ENCODE results near the gene AAMP. TPM values are rescaled to one million over a fixed set of nuclear protein-coding genes. Genes with fewer than 3 reads are reported as not detected.
"Not testable (repeated sequence)": the region's sequence is repeated elsewhere in the genome, so short reads cannot be mapped to it uniquely, and the experiment has no call there.

Gene AAMP
- total RNA-seq, 4 donors from 2014 or later, result 97.8 to 163 (median 131) TPM

DNA sequence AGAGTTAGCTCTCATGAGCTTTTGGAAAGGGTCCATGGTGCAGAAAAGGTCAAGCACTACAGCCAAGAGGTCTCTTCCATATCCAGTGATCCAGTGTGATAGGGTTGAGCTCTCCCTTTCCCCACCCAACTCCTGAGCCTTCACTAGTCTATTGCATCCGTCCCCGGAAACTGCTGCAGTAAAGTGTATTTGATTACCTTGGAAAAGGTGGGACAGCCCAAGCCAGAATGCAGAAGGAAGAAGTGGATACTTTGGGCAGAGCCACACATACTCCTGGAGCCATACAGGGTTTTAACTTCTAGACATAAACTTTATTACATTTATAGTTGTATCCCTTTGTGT lies 3.9 kb upstream of the AAMP start:
- Histone ChIP-seq H3K4me1 (peaks cover 3 to 69% (median 23%) of the 10 kb centered on the region in 3 donors), H3K36me3 (peaks cover 0 to 55% of the 10 kb centered on the region in 2 donors), H3K4me3 (no peak overlapping the region), H3K9me3 (no peaks in the 10 kb centered on the region), H3K27ac (peak overlapping the region in 3 of 4 donors; percentile 62 to 80 (median 79)), H3K27me3 (no peaks in the 10 kb centered on the region)
- 35 to 83% methylated on average over 2 of the region's 2 CpGs for WGBS, 2 donors (ENCODE audit: low coverage in 1 of 2)
- TF ChIP-seq POLR2AphosphoS5 (IDR thresholded peaks at IDR 0.05) (no peak), EP300 (IDR thresholded peaks at IDR 0.05) (no peak), POLR2A (IDR thresholded peaks at IDR 0.05) (no peak)
- TF ChIP-seq, protein P1, sequence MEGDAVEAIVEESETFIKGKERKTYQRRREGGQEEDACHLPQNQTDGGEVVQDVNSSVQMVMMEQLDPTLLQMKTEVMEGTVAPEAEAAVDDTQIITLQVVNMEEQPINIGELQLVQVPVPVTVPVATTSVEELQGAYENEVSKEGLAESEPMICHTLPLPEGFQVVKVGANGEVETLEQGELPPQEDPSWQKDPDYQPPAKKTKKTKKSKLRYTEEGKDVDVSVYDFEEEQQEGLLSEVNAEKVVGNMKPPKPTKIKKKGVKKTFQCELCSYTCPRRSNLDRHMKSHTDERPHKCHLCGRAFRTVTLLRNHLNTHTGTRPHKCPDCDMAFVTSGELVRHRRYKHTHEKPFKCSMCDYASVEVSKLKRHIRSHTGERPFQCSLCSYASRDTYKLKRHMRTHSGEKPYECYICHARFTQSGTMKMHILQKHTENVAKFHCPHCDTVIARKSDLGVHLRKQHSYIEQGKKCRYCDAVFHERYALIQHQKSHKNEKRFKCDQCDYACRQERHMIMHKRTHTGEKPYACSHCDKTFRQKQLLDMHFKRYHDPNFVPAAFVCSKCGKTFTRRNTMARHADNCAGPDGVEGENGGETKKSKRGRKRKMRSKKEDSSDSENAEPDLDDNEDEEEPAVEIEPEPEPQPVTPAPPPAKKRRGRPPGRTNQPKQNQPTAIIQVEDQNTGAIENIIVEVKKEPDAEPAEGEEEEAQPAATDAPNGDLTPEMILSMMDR (IDR thresholded peaks at IDR 0.05), result no peak
- no peak for ATAC-seq

DNA sequence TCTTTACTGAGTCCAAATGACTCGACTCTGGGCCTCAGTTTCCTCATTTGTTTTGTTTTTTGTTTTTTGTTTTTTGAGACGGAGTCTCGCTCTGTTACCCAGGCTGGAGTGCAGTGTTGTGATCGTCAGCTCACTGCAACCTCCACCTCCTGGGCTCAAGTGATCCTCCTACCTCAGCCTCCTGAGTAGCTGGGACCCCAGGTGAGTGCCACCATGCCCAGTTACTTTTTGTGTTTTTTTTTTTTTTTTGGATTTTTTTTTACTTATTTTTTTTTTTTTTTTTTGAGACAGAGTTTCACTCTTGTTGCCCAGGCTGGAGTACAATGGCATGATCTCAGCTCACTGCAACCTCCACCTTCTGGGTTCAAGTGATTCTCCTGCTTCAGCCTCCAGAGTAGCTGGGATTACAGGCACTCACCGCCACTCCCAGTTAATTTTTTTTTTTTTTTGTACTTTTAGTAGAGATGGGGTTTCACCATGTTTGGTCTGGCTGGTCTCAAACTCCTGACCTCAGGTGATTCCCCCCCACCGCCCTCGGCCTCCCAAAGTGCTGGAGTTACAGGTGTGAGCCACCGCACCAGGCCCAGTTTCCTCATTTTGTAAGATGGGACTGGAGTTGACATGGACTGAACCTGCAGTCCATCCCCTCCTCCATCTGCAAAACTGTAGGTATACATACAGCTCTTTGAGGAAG lies 3.4 kb upstream of the AAMP start:
- Histone ChIP-seq H3K36me3 (peaks cover 0 to 50% of the 10 kb centered on the region in 2 donors), H3K4me1 (peaks cover 3 to 69% (median 25%) of the 10 kb centered on the region in 3 donors), H3K27ac (peak overlapping the region; percentile 1 to 80 (median 80))
- not testable (repeated sequence) for ATAC-seq, H3K9me3 ChIP-seq, H3K4me3 ChIP-seq, H3K27me3 ChIP-seq
- WGBS, 2 donors (ENCODE audit: low coverage in 1 of 2), result 67 to 85% methylated on average over 4 to 5 of the region's 8 CpGs

DNA sequence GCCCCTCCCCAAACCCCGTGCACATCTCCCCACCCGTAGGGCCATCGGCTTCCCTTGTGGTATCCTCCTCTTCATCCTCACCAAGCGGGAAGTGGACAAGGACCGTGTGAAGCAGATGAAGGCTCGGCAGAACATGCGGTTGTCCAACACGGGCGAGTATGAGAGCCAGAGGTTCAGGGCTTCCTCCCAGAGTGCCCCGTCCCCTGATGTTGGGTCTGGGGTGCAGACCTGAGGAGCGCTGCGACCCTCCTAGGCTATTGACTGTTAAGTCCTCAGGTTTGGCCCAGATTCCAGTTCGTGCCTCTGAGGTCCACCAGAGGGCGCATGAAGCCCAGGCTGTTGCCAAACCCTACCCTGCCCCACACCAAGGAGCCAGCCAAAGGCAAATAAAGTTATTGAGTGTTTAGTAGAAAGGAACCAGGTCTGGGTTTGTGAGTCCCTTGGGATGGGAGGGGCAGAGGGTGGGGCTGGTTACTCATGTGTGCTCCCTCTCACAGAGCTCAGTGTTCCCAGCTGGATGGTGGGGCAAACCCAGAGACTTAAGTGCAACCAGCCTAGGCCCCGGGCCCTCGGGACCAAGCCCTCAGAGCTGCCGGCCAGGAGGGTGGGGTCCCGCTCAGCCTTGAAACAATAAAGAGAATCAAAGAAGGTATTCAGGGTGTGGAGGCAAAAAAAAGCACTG lies 2.7 kb upstream of the AAMP start:
- Histone ChIP-seq H3K36me3 (peaks cover 0 to 45% of the 10 kb centered on the region in 2 donors), H3K9me3 (no peaks in the 10 kb centered on the region), H3K4me1 (peaks cover 3 to 69% (median 25%) of the 10 kb centered on the region in 3 donors), H3K27ac (peak overlapping the region; percentile 1 to 80 (median 80)), H3K4me3 (peak overlapping the region in 1 of 2 donors; percentile 15), H3K27me3 (no peaks in the 10 kb centered on the region)
- TF ChIP-seq POLR2A (IDR thresholded peaks at IDR 0.05) (no peak), EP300 (IDR thresholded peaks at IDR 0.05) (no peak), POLR2AphosphoS5 (IDR thresholded peaks at IDR 0.05) (peak; percentile 80)
- TF ChIP-seq, protein P1 (IDR thresholded peaks at IDR 0.05), result peak in 3 of 4 experiments; percentile 92 to 95 (median 95)
- 10% methylated on average over 2 to 5 of the region's 18 CpGs for WGBS, 2 donors (ENCODE audit: low coverage in 1 of 2)
- ATAC-seq, result peak; percentile 74

DNA sequence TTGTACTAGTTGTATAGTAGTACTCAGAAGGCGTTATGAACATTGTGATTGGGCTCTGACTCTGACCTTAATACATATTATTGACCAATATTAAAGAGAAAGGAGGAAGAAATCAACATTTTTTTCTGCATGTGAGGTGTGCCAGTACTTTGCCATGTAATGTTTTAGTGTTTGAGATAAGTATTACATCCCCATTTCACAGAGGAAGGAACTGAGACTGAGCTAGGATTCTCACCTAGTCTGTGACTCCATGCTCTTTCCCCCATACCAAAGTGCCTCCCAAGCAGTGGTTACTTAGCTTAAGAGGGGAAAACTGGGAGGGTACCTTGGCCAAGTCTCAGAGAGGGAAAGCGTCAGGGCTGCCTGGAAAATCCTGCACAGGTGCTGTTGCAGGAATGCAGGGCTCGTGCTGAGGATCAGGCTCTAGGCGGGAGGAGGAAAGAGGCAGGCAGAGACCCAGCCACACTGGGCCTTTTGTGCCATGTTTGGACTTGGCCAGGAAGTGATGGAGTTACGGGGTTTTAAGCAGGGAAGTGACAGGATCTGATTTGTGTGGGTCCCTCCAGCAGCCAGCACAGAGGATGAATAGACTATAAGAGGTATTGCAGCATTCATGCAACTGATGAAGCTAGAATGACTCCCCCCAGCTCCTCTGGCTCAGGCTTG lies 2.1 kb upstream of the AAMP start:
- peaks cover 3 to 75% (median 25%) of the 10 kb centered on the region in 3 donors for H3K4me1 ChIP-seq

DNA sequence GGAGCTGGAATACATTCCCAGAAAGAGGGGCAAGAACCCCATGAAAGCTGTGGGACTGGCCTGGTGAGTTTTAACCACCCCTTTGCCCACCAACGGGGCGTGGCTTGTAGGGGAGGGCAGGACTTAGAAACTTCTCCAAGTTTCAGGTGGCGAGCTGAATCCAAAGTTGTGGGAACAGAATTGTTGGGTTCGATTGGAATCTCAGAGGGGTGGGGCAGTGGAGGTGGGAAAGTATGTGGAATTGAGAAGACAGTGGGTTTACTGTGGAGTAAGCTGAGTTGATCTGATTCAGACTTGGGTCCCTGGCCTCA lies 1.5 kb upstream of the AAMP start:
- no peak for ATAC-seq
- 24 to 58% methylated on average over 2 to 3 of the region's 4 CpGs for WGBS, 2 donors (ENCODE audit: low coverage in 1 of 2)
- H3K4me3 ChIP-seq, result peak overlapping the region in 1 of 2 donors; percentile 77

More for the DNA sequence above, 2.1 kb upstream of the AAMP start:
- WGBS, 2 donors (ENCODE audit: low coverage in 1 of 2), result 29 to 70% methylated on average over 1 to 3 of the region's 5 CpGs
- Histone ChIP-seq H3K27ac (peak overlapping the region in 3 of 4 donors; percentile 79 to 80 (median 80)), H3K4me3 (peak overlapping the region in 1 of 2 donors; percentile 77), H3K9me3 (no peaks in the 10 kb centered on the region), H3K27me3 (no peaks in the 10 kb centered on the region), H3K36me3 (peaks cover 0 to 45% of the 10 kb centered on the region in 2 donors)
- no peak for ATAC-seq
- no peak for TF ChIP-seq EP300 (IDR thresholded peaks at IDR 0.05)
- TF ChIP-seq POLR2AphosphoS5 (IDR thresholded peaks at IDR 0.05), result peak; percentile 39
- TF ChIP-seq, protein P1 (IDR thresholded peaks at IDR 0.05), result no peak
- no peak for TF ChIP-seq POLR2A (IDR thresholded peaks at IDR 0.05)

More for the DNA sequence above, 1.5 kb upstream of the AAMP start:
- peaks cover 0 to 45% of the 10 kb centered on the region in 2 donors for H3K36me3 ChIP-seq
- peaks cover 3 to 78% (median 25%) of the 10 kb centered on the region in 3 donors for H3K4me1 ChIP-seq
- no peaks in the 10 kb centered on the region for H3K27me3 ChIP-seq
- H3K27ac ChIP-seq, result peak overlapping the region in 3 of 4 donors; percentile 79 to 80 (median 80)
- no peaks in the 10 kb centered on the region for H3K9me3 ChIP-seq
- TF ChIP-seq, protein P1 (IDR thresholded peaks at IDR 0.05), result no peak
- TF ChIP-seq EP300 (IDR thresholded peaks at IDR 0.05), result no peak
- no peak for TF ChIP-seq POLR2A (IDR thresholded peaks at IDR 0.05)

Data from gastroesophageal sphincter (tissue), 4 donors.